Mucosa of descending colon (tissue), 3 donors: Measurements from ENCODE around the gene GATAD2B. TPM values are rescaled to one million over a fixed set of nuclear protein-coding genes. Genes with fewer than 3 reads are reported as not detected.

Experiments used
- ATAC-seq: fragments of 200-7000 bp; cut with Tn5 transposase; one replicate; pipeline ENCODE4 v1.9.1; 2020; ENCODE audit warnings: mild to moderate bottlenecking, moderate library complexity
- DNase-seq, 3 donors: peaks; one replicate each; pipeline ENCODE4 v3.0.0-alpha.2; 2020
- H3K36me3 ChIP-seq: fragments of 200-600 bp; one replicate; pipeline ENCODE4 v1.8.0; 2021; ENCODE audit warnings: low read depth, mild to moderate bottlenecking
- H3K4me1 ChIP-seq: fragments of 200-600 bp; one replicate; pipeline ENCODE4 v1.8.0; 2021; ENCODE audit warnings: low read depth, mild to moderate bottlenecking
- H3K4me3 ChIP-seq: fragments of 200-600 bp; one replicate; pipeline ENCODE4 v1.8.0; 2021; ENCODE audit warnings: mild to moderate bottlenecking
- H3K9me3 ChIP-seq: fragments of 200-600 bp; one replicate; pipeline ENCODE4 v1.8.0; 2021; ENCODE audit warnings: mild to moderate bottlenecking
- CTCF ChIP-seq: fragments of 200-600 bp; IDR thresholded peaks from one replicate; pipeline ENCODE4 v1.8.0; 2022; ENCODE audit warnings: antibody characterized with exemption, mild to moderate bottlenecking
- intact Hi-C, 2 donors: fragments of 100-400 bp; cut with DNase I in 1 of 2; cut with micrococcal nuclease in 1 of 2; formaldehyde crosslinking; loops; one replicate each; pipeline versions ENCODE4 v1.11.0 to v1.11.1; 2022; cut with DNase I, micrococcal nuclease
- total RNA-seq, 3 donors: library from RNA; stranded (reverse); fragmentation: NEBNext Ultra II Directional in 2 of 3; extraction: Animal tissue kit (Norgen Biotek cat#: 25700) in 2 of 3; gene quantifications; one replicate each; pipeline versions ENCODE4 v1.2.1 to v1.2.4, GENCODE V29; 2021 to 2023
- donor health status: DM: no; HTN: no; CAD: no; lungs with moderate emphysema.
- donor health status: DM: no; HTN: no; CAD: no.
- donor health status: DM: no; HTN: yes; CAD: no.

Gene GATAD2B
- total RNA-seq, 3 donors from 2014 or later: 34.4 to 64.8 (median 36.3) TPM

- Histone ChIP-seq H3K9me3 (no peaks in the 10 kb centered on the region), H3K4me1 (peaks cover 4% of the 10 kb centered on the region), H3K4me3 (no peak overlapping the region), H3K36me3 (no peaks in the 10 kb centered on the region)
- ATAC-seq: no peak
- TF ChIP-seq CTCF: no peak
- no peak for DNase-seq
- intact Hi-C loops: loop anchor here in 1 of 2 donors (5.0 kb wide), 1 partner anchor 186 kb away; the partner anchor contains the start of gene RAB13
Observed at GRCh38 chr1:153801028-153801625, 121.6 kb downstream of the GATAD2B start.

- DNase-seq: peak in 1 of 3 donors; percentile 43
- TF ChIP-seq CTCF: no peak
- peaks cover 4% of the 10 kb centered on the region for H3K4me1 ChIP-seq
- no peaks in the 10 kb centered on the region for H3K9me3 ChIP-seq
- no peak overlapping the region for H3K4me3 ChIP-seq
- H3K36me3 ChIP-seq: no peaks in the 10 kb centered on the region
- intact Hi-C loops: loop anchor here in 1 of 2 donors (5.0 kb wide), 1 partner anchor 187 kb away; the partner anchor contains the start of gene RAB13
- no peak for ATAC-seq
Observed at GRCh38 chr1:153800516-153800915, 122.3 kb downstream of the GATAD2B start.

GRCh38 chr1:153799566-153800465 lies 123.0 kb downstream of the GATAD2B start:
- no peaks in the 10 kb centered on the region for H3K36me3 ChIP-seq
- DNase-seq (peak in 1 of 3 donors; percentile 40), ATAC-seq (no peak)
- no peaks in the 10 kb centered on the region for H3K9me3 ChIP-seq
- intact Hi-C loops: loop anchor here (5.0 to 10.0 kb wide), 3 partner anchors 145 to 187 kb away; partner anchors contain the start of genes RAB13 (in 2 of the 2) and DENND4B (in 1 of the 2)
- no peak overlapping the region for H3K4me3 ChIP-seq
- peaks cover 4% of the 10 kb centered on the region for H3K4me1 ChIP-seq
- no peak for TF ChIP-seq CTCF

GRCh38 chr1:153799016-153799415 lies 123.8 kb downstream of the GATAD2B start:
- Histone ChIP-seq H3K4me3 (no peak overlapping the region), H3K4me1 (peaks cover 4% of the 10 kb centered on the region), H3K9me3 (no peaks in the 10 kb centered on the region), H3K36me3 (no peaks in the 10 kb centered on the region)
- TF ChIP-seq CTCF: no peak
- ATAC-seq (no peak), DNase-seq (no peak)
- intact Hi-C loops: loop anchor here in 1 of 2 donors (10.0 kb wide), 2 partner anchors 146 to 186 kb away; partner anchors contain the start of genes DENND4B and RAB13

- DNase-seq (no peak), ATAC-seq (no peak)
- intact Hi-C loops: loop anchor here in 1 of 2 donors (10.0 kb wide), 2 partner anchors 146 to 186 kb away; partner anchors contain the start of genes DENND4B and RAB13
Observed at GRCh38 chr1:153798468-153798780, 124.3 kb downstream of the GATAD2B start.

More at GRCh38 chr1:153798468-153798780, 124.3 kb downstream of the GATAD2B start:
- H3K36me3 ChIP-seq: no peaks in the 10 kb centered on the region
- no peak for TF ChIP-seq CTCF
- H3K9me3 ChIP-seq: no peaks in the 10 kb centered on the region
- no peak overlapping the region for H3K4me3 ChIP-seq
- H3K4me1 ChIP-seq: peaks cover 4% of the 10 kb centered on the region
